Stomach smooth muscle (tissue), 2 donors: ENCODE data around the gene TPRX2.
"Not testable (repeated sequence)": the region's sequence is repeated elsewhere in the genome, so short reads cannot be mapped to it uniquely, and the experiment has no call there.

ENCODE experiments used
- H3K27ac ChIP-seq: one replicate; pipeline ENCODE4 v1.7.0; 2013; ENCODE audit warnings: mild to moderate bottlenecking, low read length, inconsistent platforms
- H3K27me3 ChIP-seq, 2 donors: one replicate each; pipeline ENCODE4 v1.7.0; 2013; ENCODE audit warnings: low read length in 2 of 2; ENCODE audit not compliant: insufficient read depth in 2 of 2, control insufficient read depth in 1 of 2
- H3K36me3 ChIP-seq, 2 donors: one replicate each; pipeline ENCODE4 v1.7.0; 2013; ENCODE audit warnings: low read length in 2 of 2; ENCODE audit not compliant: control insufficient read depth in 2 of 2, insufficient read depth in 2 of 2
- H3K4me1 ChIP-seq: one replicate; pipeline ENCODE4 v1.7.0; 2013; ENCODE audit warnings: low read length; ENCODE audit not compliant: control insufficient read depth, insufficient read depth
- H3K4me3 ChIP-seq, 2 donors: one replicate each; pipeline ENCODE4 v1.7.0; 2013; ENCODE audit warnings: low read length in 2 of 2
- H3K9ac ChIP-seq, 2 donors: one replicate each; pipeline ENCODE4 v1.7.0; 2013; ENCODE audit warnings: low read length in 2 of 2, mild to moderate bottlenecking in 1 of 2
- H3K9me3 ChIP-seq, 2 donors: one replicate each; pipeline ENCODE4 v1.7.0; 2013; ENCODE audit warnings: low read length in 2 of 2; ENCODE audit not compliant: control insufficient read depth in 2 of 2
- donor health status: healthy.
- donor health status: Pancreatic carcinoma.

Gene TPRX2

DNA sequence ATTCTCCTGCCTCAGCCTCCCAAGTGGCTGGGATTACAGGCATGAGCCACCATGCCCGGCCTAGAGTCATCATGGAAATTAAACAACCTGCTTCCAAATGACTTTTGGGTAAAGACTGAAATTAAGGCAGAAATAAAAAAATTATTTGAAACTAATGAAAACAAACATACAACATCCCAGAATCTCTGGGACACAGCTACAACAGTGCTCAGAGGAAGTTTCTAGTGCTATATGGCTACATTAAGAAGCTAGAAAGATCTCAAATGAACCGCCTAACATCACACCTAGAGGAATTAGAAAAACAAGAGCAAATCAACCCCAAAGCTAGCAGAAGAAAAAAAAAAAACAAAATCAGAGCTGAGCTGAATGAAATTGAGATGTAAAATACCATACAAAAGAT lies 51.2 kb downstream of the TPRX2 start:
- not testable (repeated sequence) for H3K27ac ChIP-seq, H3K4me3 ChIP-seq, H3K36me3 ChIP-seq, H3K9me3 ChIP-seq, H3K27me3 ChIP-seq, H3K4me1 ChIP-seq, H3K9ac ChIP-seq
